SK-N-SH treated with all-trans-retinoic acid at 6 μM for 48 hours (cell line): ENCODE measurements around the gene MRPL34.

Experiments
- ARNTL ChIP-seq: fragments of 450-650 bp; formaldehyde crosslinking; IDR thresholded peaks from 2 replicates; pipeline ENCODE4 v1.5.0; 2020; ENCODE audit warnings: low read depth, mild to moderate bottlenecking, moderate library complexity, borderline replicate concordance
- CREB5 ChIP-seq: fragments of 250-450 bp; sonication (Bioruptor Pico); IDR thresholded peaks from 2 replicates; pipeline ENCODE4 v1.5.1; 2020; ENCODE audit warnings: low read depth, mild to moderate bottlenecking, moderate library complexity
- PATZ1 ChIP-seq: fragments of 250-450 bp; sonication (Bioruptor Pico); IDR thresholded peaks from 2 replicates; pipeline ENCODE4 v1.8.0; 2020; ENCODE audit warnings: mild to moderate bottlenecking, moderate library complexity, borderline replicate concordance
- PPARA ChIP-seq: fragments of 250-450 bp; sonication (Bioruptor Pico); IDR thresholded peaks from 2 replicates; pipeline ENCODE4 v1.5.0; 2020; ENCODE audit warnings: mild to moderate bottlenecking, borderline replicate concordance
- RARB ChIP-seq: fragments of 250-450 bp; sonication (Bioruptor Pico); IDR thresholded peaks from 2 replicates; pipeline ENCODE4 v1.8.0; 2021; ENCODE audit warnings: mild to moderate bottlenecking, moderate library complexity
- SNAI2 ChIP-seq: fragments of 250-450 bp; sonication (Bioruptor Pico); IDR thresholded peaks from 2 replicates; pipeline ENCODE4 v1.5.0; 2020; ENCODE audit warnings: mild to moderate bottlenecking, moderate library complexity
- TOX ChIP-seq: fragments of 250-450 bp; sonication (Bioruptor Pico); IDR thresholded peaks from 2 replicates; pipeline ENCODE4 v1.8.0; 2021; ENCODE audit warnings: mild to moderate bottlenecking, moderate library complexity, borderline replicate concordance
- ZC3H10 ChIP-seq: fragments of 250-450 bp; sonication (Bioruptor Pico); IDR thresholded peaks from 2 replicates; pipeline ENCODE4 v1.5.1; 2021; ENCODE audit warnings: mild to moderate bottlenecking, moderate library complexity
- ZFP3 ChIP-seq: fragments of 250-450 bp; sonication (Bioruptor Pico); IDR thresholded peaks from 2 replicates; pipeline ENCODE4 v1.5.0; 2020; ENCODE audit warnings: mild to moderate bottlenecking, moderate library complexity
- ZFP30 ChIP-seq: fragments of 450-650 bp; formaldehyde crosslinking; IDR thresholded peaks from 2 replicates; pipeline ENCODE4 v1.5.0; 2022; ENCODE audit warnings: mild to moderate bottlenecking, moderate library complexity
- ZNF8 ChIP-seq: fragments of 450-650 bp; formaldehyde crosslinking; IDR thresholded peaks from 2 replicates; pipeline ENCODE4 v1.5.0; 2020; ENCODE audit warnings: mild to moderate bottlenecking, moderate library complexity
- TF ChIP-seq, protein P1 (sequence below): fragments of 250-450 bp; sonication (Bioruptor Pico); IDR thresholded peaks from 2 replicates; pipeline ENCODE4 v1.8.0; 2021; ENCODE audit warnings: low read depth, mild to moderate bottlenecking, moderate library complexity, borderline replicate concordance
- TF ChIP-seq, protein P2 (sequence below): fragments of 250-450 bp; sonication (Bioruptor Pico); IDR thresholded peaks from 2 replicates; pipeline ENCODE4 v1.5.0; 2020; ENCODE audit warnings: mild to moderate bottlenecking, moderate library complexity

DNA sequence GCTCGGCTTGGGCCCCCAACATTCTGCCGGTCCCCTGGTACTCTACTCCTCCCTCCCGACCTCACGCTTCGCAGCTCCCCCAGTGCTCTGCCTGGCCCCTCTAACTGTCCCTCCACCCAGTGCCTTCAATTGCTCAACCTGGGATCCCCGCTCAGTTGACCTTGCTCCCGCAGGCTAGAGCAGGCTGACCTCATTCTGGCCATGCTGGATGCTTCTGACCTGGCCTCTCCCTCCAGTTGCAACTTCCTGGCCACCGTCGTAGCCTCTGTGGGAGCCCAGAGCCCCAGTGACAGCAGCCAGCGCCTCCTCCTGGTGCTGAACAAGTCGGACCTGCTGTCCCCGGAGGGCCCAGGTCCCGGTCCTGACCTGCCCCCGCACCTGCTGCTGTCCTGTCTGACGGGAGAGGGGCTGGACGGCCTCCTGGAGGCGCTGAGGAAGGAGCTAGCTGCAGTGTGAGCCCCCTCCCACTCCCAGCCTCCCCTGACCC lies 35.2 kb downstream of the MRPL34 start:
- TF ChIP-seq TOX (CRISPR knock-in tag) = no peak
- TF ChIP-seq ARNTL (CRISPR knock-in tag) = no peak
- no peak for TF ChIP-seq ZC3H10 (CRISPR knock-in tag)
- no peak for TF ChIP-seq PATZ1 (CRISPR knock-in tag)
- TF ChIP-seq ZNF8 (CRISPR knock-in tag) = no peak
- TF ChIP-seq, protein P1, sequence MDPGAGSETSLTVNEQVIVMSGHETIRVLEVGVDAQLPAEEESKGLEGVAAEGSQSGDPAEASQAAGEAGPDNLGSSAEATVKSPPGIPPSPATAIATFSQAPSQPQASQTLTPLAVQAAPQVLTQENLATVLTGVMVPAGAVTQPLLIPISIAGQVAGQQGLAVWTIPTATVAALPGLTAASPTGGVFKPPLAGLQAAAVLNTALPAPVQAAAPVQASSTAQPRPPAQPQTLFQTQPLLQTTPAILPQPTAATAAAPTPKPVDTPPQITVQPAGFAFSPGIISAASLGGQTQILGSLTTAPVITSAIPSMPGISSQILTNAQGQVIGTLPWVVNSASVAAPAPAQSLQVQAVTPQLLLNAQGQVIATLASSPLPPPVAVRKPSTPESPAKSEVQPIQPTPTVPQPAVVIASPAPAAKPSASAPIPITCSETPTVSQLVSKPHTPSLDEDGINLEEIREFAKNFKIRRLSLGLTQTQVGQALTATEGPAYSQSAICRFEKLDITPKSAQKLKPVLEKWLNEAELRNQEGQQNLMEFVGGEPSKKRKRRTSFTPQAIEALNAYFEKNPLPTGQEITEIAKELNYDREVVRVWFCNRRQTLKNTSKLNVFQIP (CRISPR knock-in tag) = no peak
- no peak for TF ChIP-seq SNAI2 (CRISPR knock-in tag)
- TF ChIP-seq CREB5 (CRISPR knock-in tag) = no peak
- TF ChIP-seq, protein P2, sequence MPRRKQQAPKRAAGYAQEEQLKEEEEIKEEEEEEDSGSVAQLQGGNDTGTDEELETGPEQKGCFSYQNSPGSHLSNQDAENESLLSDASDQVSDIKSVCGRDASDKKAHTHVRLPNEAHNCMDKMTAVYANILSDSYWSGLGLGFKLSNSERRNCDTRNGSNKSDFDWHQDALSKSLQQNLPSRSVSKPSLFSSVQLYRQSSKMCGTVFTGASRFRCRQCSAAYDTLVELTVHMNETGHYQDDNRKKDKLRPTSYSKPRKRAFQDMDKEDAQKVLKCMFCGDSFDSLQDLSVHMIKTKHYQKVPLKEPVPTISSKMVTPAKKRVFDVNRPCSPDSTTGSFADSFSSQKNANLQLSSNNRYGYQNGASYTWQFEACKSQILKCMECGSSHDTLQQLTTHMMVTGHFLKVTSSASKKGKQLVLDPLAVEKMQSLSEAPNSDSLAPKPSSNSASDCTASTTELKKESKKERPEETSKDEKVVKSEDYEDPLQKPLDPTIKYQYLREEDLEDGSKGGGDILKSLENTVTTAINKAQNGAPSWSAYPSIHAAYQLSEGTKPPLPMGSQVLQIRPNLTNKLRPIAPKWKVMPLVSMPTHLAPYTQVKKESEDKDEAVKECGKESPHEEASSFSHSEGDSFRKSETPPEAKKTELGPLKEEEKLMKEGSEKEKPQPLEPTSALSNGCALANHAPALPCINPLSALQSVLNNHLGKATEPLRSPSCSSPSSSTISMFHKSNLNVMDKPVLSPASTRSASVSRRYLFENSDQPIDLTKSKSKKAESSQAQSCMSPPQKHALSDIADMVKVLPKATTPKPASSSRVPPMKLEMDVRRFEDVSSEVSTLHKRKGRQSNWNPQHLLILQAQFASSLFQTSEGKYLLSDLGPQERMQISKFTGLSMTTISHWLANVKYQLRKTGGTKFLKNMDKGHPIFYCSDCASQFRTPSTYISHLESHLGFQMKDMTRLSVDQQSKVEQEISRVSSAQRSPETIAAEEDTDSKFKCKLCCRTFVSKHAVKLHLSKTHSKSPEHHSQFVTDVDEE = no peak
- TF ChIP-seq RARB = no peak
- TF ChIP-seq PPARA = no peak
- TF ChIP-seq ZFP30 (CRISPR knock-in tag) = no peak
- TF ChIP-seq ZFP3 (CRISPR knock-in tag) = no peak
